GM12878 (cell line): ENCODE measurements around the gene RAE1. TPM values are rescaled to one million over a fixed set of nuclear protein-coding genes. Genes with fewer than 3 reads are reported as not detected.

Experiments
- ATAC-seq: fragments of 200-7000 bp; cut with Tn5 transposase; 3 replicates; pipeline ENCODE4 v1.9.1; 2020; ENCODE audit warnings: mild to moderate bottlenecking, moderate library complexity
- BruUV-seq: library from RNA; stranded (reverse); fragments of 400-500 nt; replicated peaks from 2 replicates; lab custom pipeline; 2021; lab: Mats Ljungman, UMichigan
- CTCF ChIA-PET: fragments of 300-600 bp; sonication (Branson Sonifier 250); formaldehyde crosslinking; extraction: SDS; loops from one replicate; lab custom pipeline; 2021; ENCODE audit warnings: inconsistent platforms; lab: Yijun Ruan, JAX
- POLR2A ChIA-PET: fragments of 350-600 bp; formaldehyde crosslinking; extraction: SDS; loops from one replicate; lab custom pipeline; 2021; ENCODE audit warnings: inconsistent platforms; lab: Charles Lee
- RAD21 ChIA-PET: fragments of 300-600 bp; sonication (Branson Sonifier 250); formaldehyde crosslinking; loops from one replicate; lab custom pipeline; 2023; ENCODE audit warnings: antibody characterized with exemption; ENCODE audit not compliant: unreplicated experiment; lab: Charles Lee
- SMC1A ChIA-PET: fragments of 300-600 bp; sonication (Branson Sonifier 250); formaldehyde crosslinking; loops from one replicate; lab custom pipeline; 2023; ENCODE audit not compliant: unreplicated experiment, uncharacterized antibody; lab: Charles Lee
- DNase-seq: peaks from one replicate; pipeline ENCODE4 v3.0.0-alpha.2; 2011; ENCODE audit warnings: low read depth, low spot score
- FAIRE-seq: peaks from 3 replicates; lab custom pipeline; 2011; peaks lifted over from hg19 to GRCh38; lab: Jason Lieb, UNC
- H2AFZ ChIP-seq: 2 replicates; pipeline ENCODE4 v1.6.0; 2011; ENCODE audit warnings: low read depth, low read length, control low read depth; ENCODE audit not compliant: control insufficient read depth
- H3K27ac ChIP-seq: 2 replicates; pipeline ENCODE4 v1.5.1; 2011; ENCODE audit warnings: control low read depth; ENCODE audit not compliant: control insufficient read depth, insufficient read depth
- H3K27me3 ChIP-seq, 2 experiments: replicated peaks in 1 of 2; 2 replicates each; pipeline versions ENCODE4 v1.6.0 to v1.6.1; 2011; ENCODE audit warnings: low read length in 1 of 2; ENCODE audit not compliant: control insufficient read depth in 2 of 2, insufficient read depth in 2 of 2
- H3K36me3 ChIP-seq, 2 experiments: 2 replicates each; pipeline ENCODE4 v1.5.1; 2011; ENCODE audit warnings: low read length in 1 of 2; ENCODE audit not compliant: control insufficient read depth in 2 of 2, insufficient read depth in 2 of 2
- H3K4me1 ChIP-seq: 2 replicates; pipeline ENCODE4 v1.6.1; 2011; ENCODE audit warnings: mild to moderate bottlenecking, low read length, moderate library complexity, mixed read lengths; ENCODE audit not compliant: control insufficient read depth, insufficient read depth
- H3K4me2 ChIP-seq: 2 replicates; pipeline ENCODE4 v1.6.0; 2011; ENCODE audit warnings: control low read depth; ENCODE audit not compliant: control insufficient read depth, insufficient read depth
- H3K4me3 ChIP-seq: fragments of 200-600 bp; sonication (generic); 2 replicates; pipeline ENCODE4 v1.5.1; 2016
- H3K79me2 ChIP-seq: 2 replicates; pipeline ENCODE4 v1.6.0; 2011; ENCODE audit warnings: low read length; ENCODE audit not compliant: control insufficient read depth, insufficient read depth
- H3K9ac ChIP-seq: 2 replicates; pipeline ENCODE4 v1.8.0; 2011; ENCODE audit warnings: low read length, control low read depth, mixed read lengths; ENCODE audit not compliant: control insufficient read depth, insufficient read depth
- H3K9me3 ChIP-seq: replicated peaks from 3 replicates; pipeline ENCODE4 v1.5.1; 2011; ENCODE audit warnings: mild to moderate bottlenecking, low read length; ENCODE audit not compliant: control insufficient read depth, insufficient read depth
- H4K20me1 ChIP-seq: 2 replicates; pipeline ENCODE4 v1.6.0; 2011; ENCODE audit not compliant: control insufficient read depth, insufficient read depth
- BRCA1 ChIP-seq: IDR thresholded peaks from 2 replicates; pipeline ENCODE4 v1.6.1; 2011; ENCODE audit warnings: low read depth, low read length, improper control_type of control experiment
- CUX1 ChIP-seq: IDR thresholded peaks from 2 replicates; pipeline ENCODE4 v1.6.1; 2012; ENCODE audit warnings: improper control_type of control experiment, low read depth, low read length; ENCODE audit not compliant: insufficient replicate concordance
- EED ChIP-seq: sonication (generic); IDR thresholded peaks from 2 replicates; pipeline ENCODE4 v1.6.1; 2016; ENCODE audit warnings: antibody characterized with exemption, low read depth
- HDAC2 ChIP-seq: fragments of 200-600 bp; sonication (generic); IDR thresholded peaks from 2 replicates; pipeline ENCODE4 v1.6.1; 2017
- HDAC6 ChIP-seq: fragments of 200-600 bp; sonication (generic); IDR thresholded peaks from one replicate; pipeline ENCODE4 v1.8.0; 2017; ENCODE audit warnings: antibody characterized with exemption; ENCODE audit not compliant: unreplicated experiment
- JUND ChIP-seq: IDR thresholded peaks from 2 replicates; pipeline ENCODE4 v1.6.1; 2012; ENCODE audit warnings: low read depth, mild to moderate bottlenecking, low read length, improper control_type of control experiment, moderate library complexity
- LARP7 ChIP-seq: fragments of 450-650 bp; IDR thresholded peaks from 2 replicates; pipeline ENCODE4 v1.6.1; 2017; ENCODE audit warnings: mild to moderate bottlenecking
- MTA3 ChIP-seq: IDR thresholded peaks from 2 replicates; pipeline ENCODE4 v1.6.1; 2012; ENCODE audit warnings: low read length, inconsistent platforms, borderline replicate concordance
- MYB ChIP-seq: fragments of 150-350 bp; IDR thresholded peaks from 2 replicates; pipeline ENCODE4 v1.6.1; 2014; ENCODE audit warnings: mild to moderate bottlenecking, low read depth, low read length, borderline replicate concordance
- SKIL ChIP-seq: fragments of 450-650 bp; IDR thresholded peaks from 2 replicates; pipeline ENCODE4 v1.6.1; 2017; ENCODE audit warnings: mild to moderate bottlenecking, low read depth, inconsistent platforms; ENCODE audit not compliant: poor library complexity, severe bottlenecking
- TCF3 ChIP-seq: IDR thresholded peaks from 2 replicates; pipeline ENCODE4 v1.6.1; 2012; ENCODE audit warnings: low read depth, mild to moderate bottlenecking, low read length, borderline replicate concordance; ENCODE audit not compliant: insufficient read depth
- WGBS: methylation state at CpG from one replicate; pipeline ENCODE4 v1.1.6; 2016; ENCODE audit warnings: low lambda C conversion rate; ENCODE audit not compliant: insufficient replicate concordance, insufficient coverage; ENCODE audit errors: missing lambda C conversion rate; 5-methylcytosine and 5-hydroxymethylcytosine counted together
- in situ Hi-C: fragments of 300-500 bp; cut with MboI; formaldehyde crosslinking; loops from 9 replicates; pipeline ENCODE4 v1.14.3; 2018; ENCODE audit warnings: mixed read lengths
- intact Hi-C: fragments of 100-400 bp; cut with micrococcal nuclease; formaldehyde crosslinking; loops from one replicate; pipeline ENCODE4 v1.14.2; 2022; ENCODE audit not compliant: unreplicated experiment
- polyA plus RNA-seq, 11 experiments: library from polyadenylated mRNA; depleted of rRNA in 4 of 11; unstranded in 6 of 11; stranded (reverse) in 5 of 11; fragments of >200 nt; fragmentation: Nextera tagmentation in 4 of 11; fragmentation: Illumina TruSeq in 1 of 11; extraction: Ambion mirVana in 4 of 11; extraction: Trizol in 1 of 11; gene quantifications; 1 replicate in 1 of 11; 2 replicates in 10 of 11; pipeline versions ENCODE4 v1.2.1 to v1.2.3, GENCODE V29; 2011 to 2016; ENCODE audit warnings: inconsistent platforms in 2 of 11, missing spikeins in 2 of 11, low read depth in 1 of 11
- total RNA-seq, 4 experiments: library from RNA; depleted of rRNA in 3 of 4; stranded (reverse); fragments of >200 nt in 3 of 4; fragmentation: Illumina TruSeq in 1 of 4; extraction: Trizol in 1 of 4; gene quantifications; 2 replicates each; pipeline versions ENCODE4 v1.2.1 to v1.2.3, GENCODE V29; 2013 to 2021

The RAE1 gene
- total and polyA plus RNA-seq, 10 of the 15 experiments (the other 5 are each of a cell fraction or from before 2014, with no cell fraction given), result 28.7 to 107 (median 49.3) TPM

GRCh38 chr20:57416296-57417022 is 65.4 kb downstream of the RAE1 start:
- Histone ChIP-seq H3K4me3 (no peak overlapping the region), H3K4me2 (no peak overlapping the region), H2AFZ (no peak overlapping the region), H3K27me3 (no peaks in the 10 kb centered on the region), H4K20me1 (no peaks in the 10 kb centered on the region), H3K27ac (no peak overlapping the region), H3K9me3 (no peaks in the 10 kb centered on the region), H3K79me2 (no peaks in the 10 kb centered on the region), H3K9ac (no peak overlapping the region), H3K36me3 (no peaks in the 10 kb centered on the region), H3K4me1 (no peaks in the 10 kb centered on the region)
- FAIRE-seq (no peak), ATAC-seq (no peak), DNase-seq (no peak)
- ChIA-PET CTCF (no interaction called here), RAD21 (no interaction called here), SMC1A (interaction anchor here (0.7 to 1.0 kb wide), 3 partner anchors 13 to 80 kb away, joined by 3 to 4 read pairs (median 3); no protein-coding TSS in a partner anchor), POLR2A (no interaction called here)
- BruUV-seq, result no TSS peak
- in situ Hi-C loops, result no loop called here
- no peak for TF ChIP-seq BRCA1
- TF ChIP-seq SKIL, result no peak
- TF ChIP-seq LARP7, result no peak
- TF ChIP-seq HDAC2, result no peak
- no peak for TF ChIP-seq HDAC6
- no peak for TF ChIP-seq EED
- TF ChIP-seq TCF3, result no peak
- no peak for TF ChIP-seq JUND
- no peak for TF ChIP-seq MTA3
- no peak for TF ChIP-seq MYB
- TF ChIP-seq CUX1, result no peak
- intact Hi-C loops, result no loop called here
- 65% methylated on average over 15 of the region's 15 CpGs for WGBS
